OCI-LY3 (cell line): ENCODE measurements around the gene PLEKHA4.
"Not testable (repeated sequence)": the region's sequence is repeated elsewhere in the genome, so short reads cannot be mapped to it uniquely, and the experiment has no call there.

Experiments used
- H2AFZ ChIP-seq: fragments of 200-600, 300-600 bp; shearing (Covaris generic); 2 replicates; pipeline ENCODE4 v1.6.0; 2014; ENCODE audit warnings: antibody characterized with exemption, low read depth, low read length
- H3K27ac ChIP-seq: fragments of 200-600, 300-600 bp; sonication (generic); 2 replicates; pipeline ENCODE4 v1.5.1; 2014; ENCODE audit warnings: mild to moderate bottlenecking, low read length, moderate library complexity, mixed read lengths
- H3K27me3 ChIP-seq: fragments of 200-600, 300-600 bp; sonication (generic); 2 replicates; pipeline ENCODE4 v1.6.1; 2014; ENCODE audit warnings: low read depth, low read length, mixed read lengths
- H3K36me3 ChIP-seq: fragments of 200-600, 300-600 bp; sonication (generic); replicated peaks from 2 replicates; pipeline ENCODE3; 2014; ENCODE audit warnings: low read depth, low read length, mixed read lengths
- H3K4me1 ChIP-seq: fragments of 300-600, 200-600 bp; sonication (generic); 2 replicates; pipeline ENCODE4 v1.6.1; 2014; ENCODE audit warnings: low read length, mixed read lengths
- H3K4me2 ChIP-seq: fragments of 200-600, 300-600 bp; sonication (generic); 2 replicates; pipeline ENCODE4 v1.6.1; 2014; ENCODE audit warnings: low read length, mixed read lengths
- H3K4me3 ChIP-seq: fragments of 300-600, 200-600 bp; sonication (generic); 2 replicates; pipeline ENCODE4 v1.5.1; 2014; ENCODE audit warnings: antibody characterized with exemption, mild to moderate bottlenecking, low read length, moderate library complexity
- H3K79me2 ChIP-seq: fragments of 300-600, 200-600 bp; shearing (Covaris generic); 2 replicates; pipeline ENCODE4 v1.6.1; 2014; ENCODE audit warnings: mild to moderate bottlenecking, low read length, mixed read lengths
- H3K9ac ChIP-seq: fragments of 300-600, 200-600 bp; shearing (Covaris generic); 2 replicates; pipeline ENCODE4 v1.6.0; 2014; ENCODE audit warnings: mild to moderate bottlenecking, low read length, moderate library complexity
- H3K9me3 ChIP-seq: fragments of 200-600, 300-600 bp; shearing (Covaris generic); 2 replicates; pipeline ENCODE4 v1.6.1; 2014; ENCODE audit warnings: low read length, mixed read lengths; ENCODE audit not compliant: insufficient read depth
- H4K20me1 ChIP-seq: fragments of 200-600, 300-600 bp; sonication (generic); 2 replicates; pipeline ENCODE4 v1.6.1; 2016; ENCODE audit warnings: low read length, mixed read lengths; ENCODE audit not compliant: insufficient read depth
- EZH2phosphoT487 ChIP-seq: fragments of 200-600 bp; shearing (Covaris generic); IDR thresholded peaks from 2 replicates; pipeline ENCODE4 v1.6.1; 2018; ENCODE audit warnings: antibody characterized with exemption, mixed run types, low read depth
- TF ChIP-seq, protein P1 (sequence below): fragments of 200-600, 300-600 bp; sonication (generic); IDR thresholded peaks from 2 replicates; pipeline ENCODE4 v1.5.1; 2014; ENCODE audit warnings: antibody characterized with exemption, low read length, low read depth

PLEKHA4 gene

DNA sequence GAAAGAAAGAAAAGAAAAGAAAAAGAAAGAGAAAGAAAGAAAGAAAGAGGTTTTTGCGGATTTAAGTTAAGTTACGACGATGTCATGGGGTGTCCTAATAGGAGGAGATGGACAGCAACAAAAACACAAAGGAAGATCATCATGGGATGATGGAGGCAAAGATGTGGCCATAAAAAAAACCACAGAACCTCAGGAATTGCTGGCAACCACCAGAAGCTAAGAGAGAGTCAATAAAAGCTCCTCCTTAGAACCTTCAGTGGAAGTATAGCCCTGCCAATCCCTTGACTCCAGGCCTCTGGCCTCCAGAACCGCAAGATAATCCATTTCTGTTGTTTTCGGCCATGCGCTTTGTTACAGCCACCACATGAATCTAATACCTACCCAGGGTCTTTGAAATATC, 11.5 kb downstream of the PLEKHA4 start:
- no peak overlapping the region for H3K9ac ChIP-seq
- no peaks in the 10 kb centered on the region for H3K4me1 ChIP-seq
- TF ChIP-seq, protein P1, sequence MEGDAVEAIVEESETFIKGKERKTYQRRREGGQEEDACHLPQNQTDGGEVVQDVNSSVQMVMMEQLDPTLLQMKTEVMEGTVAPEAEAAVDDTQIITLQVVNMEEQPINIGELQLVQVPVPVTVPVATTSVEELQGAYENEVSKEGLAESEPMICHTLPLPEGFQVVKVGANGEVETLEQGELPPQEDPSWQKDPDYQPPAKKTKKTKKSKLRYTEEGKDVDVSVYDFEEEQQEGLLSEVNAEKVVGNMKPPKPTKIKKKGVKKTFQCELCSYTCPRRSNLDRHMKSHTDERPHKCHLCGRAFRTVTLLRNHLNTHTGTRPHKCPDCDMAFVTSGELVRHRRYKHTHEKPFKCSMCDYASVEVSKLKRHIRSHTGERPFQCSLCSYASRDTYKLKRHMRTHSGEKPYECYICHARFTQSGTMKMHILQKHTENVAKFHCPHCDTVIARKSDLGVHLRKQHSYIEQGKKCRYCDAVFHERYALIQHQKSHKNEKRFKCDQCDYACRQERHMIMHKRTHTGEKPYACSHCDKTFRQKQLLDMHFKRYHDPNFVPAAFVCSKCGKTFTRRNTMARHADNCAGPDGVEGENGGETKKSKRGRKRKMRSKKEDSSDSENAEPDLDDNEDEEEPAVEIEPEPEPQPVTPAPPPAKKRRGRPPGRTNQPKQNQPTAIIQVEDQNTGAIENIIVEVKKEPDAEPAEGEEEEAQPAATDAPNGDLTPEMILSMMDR = no peak
- TF ChIP-seq EZH2phosphoT487 = no peak
- H3K36me3 ChIP-seq = no peaks in the 10 kb centered on the region
- H3K27ac ChIP-seq = no peak overlapping the region
- no peaks in the 10 kb centered on the region for H3K9me3 ChIP-seq
- H2AFZ ChIP-seq = no peak overlapping the region
- H3K27me3 ChIP-seq = no peaks in the 10 kb centered on the region
- no peak overlapping the region for H3K4me3 ChIP-seq
- H4K20me1 ChIP-seq = no peaks in the 10 kb centered on the region
- H3K79me2 ChIP-seq = no peaks in the 10 kb centered on the region
- H3K4me2 ChIP-seq = no peak overlapping the region

GRCh38 chr19:48854103-48854502, 14.3 kb downstream of the PLEKHA4 start:
- Histone ChIP-seq H3K4me3 (no peak overlapping the region), H3K4me1 (no peaks in the 10 kb centered on the region), H3K9ac (no peak overlapping the region), H3K27me3 (no peaks in the 10 kb centered on the region), H4K20me1 (no peaks in the 10 kb centered on the region), H3K27ac (no peak overlapping the region), H3K36me3 (no peaks in the 10 kb centered on the region), H3K9me3 (no peaks in the 10 kb centered on the region), H3K79me2 (no peaks in the 10 kb centered on the region), H2AFZ (no peak overlapping the region), H3K4me2 (no peak overlapping the region)
- no peak for TF ChIP-seq EZH2phosphoT487
- TF ChIP-seq, protein P1 = no peak

- Histone ChIP-seq H3K79me2 (no peaks in the 10 kb centered on the region), H3K27me3 (no peaks in the 10 kb centered on the region), H2AFZ (no peak overlapping the region), H3K4me3 (no peak overlapping the region), H3K4me1 (no peaks in the 10 kb centered on the region), H3K27ac (no peak overlapping the region), H3K9me3 (no peaks in the 10 kb centered on the region), H3K4me2 (no peak overlapping the region), H3K9ac (no peak overlapping the region), H3K36me3 (no peaks in the 10 kb centered on the region), H4K20me1 (no peaks in the 10 kb centered on the region)
- TF ChIP-seq EZH2phosphoT487 = no peak
- TF ChIP-seq, protein P1 = no peak
Measured at GRCh38 chr19:48853483-48853882, 14.9 kb downstream of the PLEKHA4 start.

DNA sequence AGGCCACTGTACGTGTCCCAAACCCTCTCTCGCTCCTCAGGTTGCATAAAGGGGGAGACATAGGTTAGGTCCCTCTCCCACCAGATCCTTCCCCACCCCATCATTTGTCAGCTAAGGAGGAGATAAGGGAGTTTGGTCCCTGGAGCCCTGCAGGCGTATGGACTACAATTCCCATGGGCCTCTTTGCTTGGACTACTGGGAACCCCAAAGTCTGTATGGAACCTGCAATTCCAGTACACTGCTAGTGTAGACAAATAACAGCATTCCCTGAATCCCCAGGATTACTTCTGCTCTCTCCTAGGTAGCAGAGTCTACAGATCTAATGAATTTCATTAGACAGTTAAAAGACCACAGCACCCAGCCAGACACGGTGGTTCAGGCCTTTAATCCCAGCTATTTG, 16.1 kb downstream of the PLEKHA4 start:
- Histone ChIP-seq H3K9ac (no peak overlapping the region), H3K4me3 (no peak overlapping the region), H3K36me3 (no peaks in the 10 kb centered on the region), H3K9me3 (no peaks in the 10 kb centered on the region), H2AFZ (no peak overlapping the region), H3K27ac (no peak overlapping the region), H4K20me1 (no peaks in the 10 kb centered on the region), H3K79me2 (no peaks in the 10 kb centered on the region), H3K27me3 (no peaks in the 10 kb centered on the region), H3K4me1 (no peaks in the 10 kb centered on the region), H3K4me2 (no peak overlapping the region)
- TF ChIP-seq, protein P1 = no peak
- TF ChIP-seq EZH2phosphoT487 = no peak

DNA sequence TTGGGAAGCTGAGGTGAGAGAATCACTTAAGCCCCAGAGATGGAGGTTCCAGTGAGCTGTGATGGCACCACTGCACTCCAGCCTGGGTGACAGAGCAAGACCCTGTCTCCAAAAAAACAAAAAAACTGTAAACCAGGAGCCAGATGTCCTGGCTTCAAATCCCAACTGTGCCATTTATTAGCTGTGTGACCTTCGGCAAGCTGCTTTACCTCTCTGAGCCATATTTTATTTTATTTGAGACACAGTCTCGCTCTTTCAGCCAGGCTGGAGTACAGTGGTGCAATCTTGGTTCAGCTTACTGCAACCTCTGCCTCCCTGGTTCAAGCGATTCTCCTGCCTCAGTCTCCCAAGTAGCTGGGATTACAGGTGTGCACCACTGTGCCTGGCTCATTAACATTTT, 21.8 kb downstream of the PLEKHA4 start:
- not testable (repeated sequence) for H3K27ac ChIP-seq, H4K20me1 ChIP-seq, H3K79me2 ChIP-seq, H3K9ac ChIP-seq, H3K4me2 ChIP-seq, H3K27me3 ChIP-seq, H3K36me3 ChIP-seq, H2AFZ ChIP-seq, H3K4me1 ChIP-seq, H3K4me3 ChIP-seq, H3K9me3 ChIP-seq
